Suppressor macrophage treated with lipopolysaccharide for 4 hours (primary cell): ENCODE results near the gene TRPV6.

ENCODE experiments used
- DNase-seq: peaks from one replicate; pipeline ENCODE4 v3.0.0-alpha.2; 2020

Gene TRPV6

DNA sequence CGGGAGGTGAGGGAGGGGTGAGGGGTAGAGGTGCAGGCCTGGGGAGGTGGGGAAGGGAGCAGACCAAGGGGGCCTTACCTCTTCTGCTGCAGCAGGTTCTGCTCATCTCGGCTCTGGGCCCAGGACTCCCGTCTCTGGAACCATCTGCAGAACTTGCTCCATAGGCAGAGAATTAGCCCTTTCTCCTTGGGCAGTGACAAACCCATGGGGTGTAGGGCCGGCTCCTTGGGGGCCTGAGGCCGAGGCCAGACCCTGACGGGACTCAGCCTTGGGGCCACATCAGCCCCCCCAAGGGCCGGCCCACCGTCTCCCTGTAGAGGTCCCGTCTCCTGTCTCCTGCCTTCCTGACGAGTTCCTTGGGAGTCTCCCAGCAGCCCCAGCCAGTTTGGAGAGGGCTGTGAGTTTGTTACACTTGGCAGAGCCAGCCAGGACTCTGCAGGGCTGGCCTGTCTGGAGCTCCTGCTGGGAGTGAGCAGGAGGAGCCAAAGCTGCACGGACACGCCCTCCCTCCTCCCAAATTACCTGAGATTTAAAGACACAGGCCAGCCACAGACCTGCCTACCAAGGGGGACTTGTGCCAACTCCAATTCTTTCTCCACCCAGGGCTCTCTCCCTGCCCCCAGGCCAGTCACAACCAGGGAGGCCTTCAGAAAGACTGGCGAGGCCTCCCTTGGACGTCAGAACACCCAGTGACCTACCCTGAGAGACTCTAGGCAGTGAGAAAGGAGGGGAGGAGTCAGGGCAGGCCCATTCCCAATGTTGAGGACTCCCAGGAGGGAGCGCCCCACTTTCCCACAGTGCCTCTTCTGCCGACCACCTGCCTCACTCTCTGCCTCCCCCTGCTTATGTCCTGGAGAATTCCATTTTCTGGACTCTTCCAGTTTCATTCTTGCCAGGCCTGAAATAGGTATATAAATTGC, at the start of gene TRPV6:
Gene TRPV6, minus strand, starts transcription at position 435 of the 920 bp plus-strand sequence.
- no peak for DNase-seq

DNA sequence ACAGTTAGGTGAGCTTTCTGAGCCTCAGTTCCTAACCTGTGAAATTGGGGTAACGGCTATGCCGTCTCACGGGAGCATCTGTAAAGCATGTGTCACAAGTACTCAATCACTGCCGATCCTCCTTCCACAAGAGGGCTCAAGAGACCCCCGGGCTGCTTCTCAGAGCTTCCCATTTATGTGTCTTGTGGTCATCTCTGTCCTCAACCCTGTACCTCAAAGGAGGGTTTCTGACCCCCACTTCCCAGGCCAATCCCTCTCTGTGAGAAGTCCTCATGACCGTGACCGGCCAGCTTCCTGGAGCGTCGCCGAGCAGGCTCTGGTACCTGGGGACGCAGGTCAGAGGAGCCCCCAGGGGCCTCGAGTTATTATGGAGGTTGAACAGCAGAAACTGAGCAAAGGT, 48.5 kb upstream of the TRPV6 start:
- no peak for DNase-seq

DNA sequence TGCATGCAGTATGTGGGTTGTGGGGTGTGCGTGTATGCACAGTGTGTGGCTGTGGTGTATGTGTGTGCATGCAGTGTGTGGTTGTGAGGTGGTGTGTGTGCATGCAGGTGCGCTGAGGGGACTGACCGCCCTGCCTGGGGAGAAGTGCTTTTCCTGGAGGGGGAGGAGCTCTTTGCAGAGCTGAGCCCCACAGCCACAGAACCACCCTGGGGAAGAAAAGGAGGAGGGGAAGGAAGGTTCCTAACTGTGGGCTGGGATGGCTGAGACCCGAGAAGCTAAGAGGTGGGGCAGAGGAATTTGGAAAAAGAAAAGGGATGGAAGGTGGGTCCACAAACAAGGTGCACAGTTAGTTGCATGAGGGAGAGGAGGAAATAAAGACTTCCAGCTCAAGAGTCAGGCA, 48.1 kb upstream of the TRPV6 start, which contains the start of gene TRPV5:
Gene TRPV5, minus strand, starts transcription at position 123 of the 400 bp plus-strand sequence. CDS start 287 bp downstream, outside the sequence.
- no peak for DNase-seq

DNA sequence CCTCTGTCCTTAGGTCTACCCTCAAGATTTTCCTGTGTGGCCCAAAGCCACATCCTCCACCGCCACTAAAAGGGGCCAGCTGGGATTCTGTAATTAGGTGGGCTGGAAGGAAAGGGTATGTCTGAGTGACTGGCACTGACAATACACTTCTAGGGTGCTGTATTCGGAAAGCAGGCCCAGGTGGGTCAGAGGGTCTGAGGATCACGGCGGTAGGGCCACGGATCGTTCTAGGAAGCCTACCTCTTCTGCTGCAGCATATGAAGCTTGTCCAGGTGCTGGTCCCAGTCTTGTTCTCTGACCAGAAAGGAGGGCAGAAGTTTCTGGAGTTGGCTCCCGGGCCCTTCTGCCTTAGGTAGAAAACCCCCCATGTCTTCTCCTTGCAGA, 47.5 kb upstream of the TRPV6 start:
- no peak for DNase-seq

DNA sequence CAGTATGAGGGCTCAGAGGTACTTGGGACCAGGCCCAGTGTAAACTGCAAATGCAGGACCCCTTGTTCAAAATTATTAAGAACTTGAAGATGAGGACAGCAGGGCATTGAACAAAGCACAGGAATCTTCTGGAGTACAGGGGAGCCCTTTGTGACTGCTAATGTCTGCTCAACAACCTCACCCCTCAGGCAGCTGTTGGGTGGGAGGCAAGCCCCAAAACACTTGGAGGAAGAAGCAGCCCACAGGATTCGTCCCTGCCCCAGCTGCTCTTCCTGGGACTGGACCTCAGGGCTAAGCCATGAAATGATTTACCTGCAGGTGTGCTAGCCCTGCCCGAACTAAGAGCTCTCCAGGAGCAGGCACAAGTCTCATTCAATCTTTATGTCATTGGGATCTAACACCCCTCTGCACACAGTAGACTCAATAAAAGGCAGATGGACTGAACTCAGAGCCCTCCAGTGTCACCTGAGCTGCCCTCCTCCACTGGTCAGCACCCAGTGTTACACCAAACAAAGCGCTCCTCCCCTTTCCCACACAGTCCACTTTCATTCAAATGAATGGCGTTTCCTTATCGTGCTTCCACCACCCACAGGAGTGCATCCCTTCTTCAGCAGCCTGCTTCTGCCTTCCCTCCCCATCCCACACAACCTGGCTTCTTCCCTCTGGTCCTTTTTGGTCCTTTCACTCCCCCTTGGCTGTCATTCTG, 47.0 kb upstream of the TRPV6 start:
- DNase-seq = no peak

DNA sequence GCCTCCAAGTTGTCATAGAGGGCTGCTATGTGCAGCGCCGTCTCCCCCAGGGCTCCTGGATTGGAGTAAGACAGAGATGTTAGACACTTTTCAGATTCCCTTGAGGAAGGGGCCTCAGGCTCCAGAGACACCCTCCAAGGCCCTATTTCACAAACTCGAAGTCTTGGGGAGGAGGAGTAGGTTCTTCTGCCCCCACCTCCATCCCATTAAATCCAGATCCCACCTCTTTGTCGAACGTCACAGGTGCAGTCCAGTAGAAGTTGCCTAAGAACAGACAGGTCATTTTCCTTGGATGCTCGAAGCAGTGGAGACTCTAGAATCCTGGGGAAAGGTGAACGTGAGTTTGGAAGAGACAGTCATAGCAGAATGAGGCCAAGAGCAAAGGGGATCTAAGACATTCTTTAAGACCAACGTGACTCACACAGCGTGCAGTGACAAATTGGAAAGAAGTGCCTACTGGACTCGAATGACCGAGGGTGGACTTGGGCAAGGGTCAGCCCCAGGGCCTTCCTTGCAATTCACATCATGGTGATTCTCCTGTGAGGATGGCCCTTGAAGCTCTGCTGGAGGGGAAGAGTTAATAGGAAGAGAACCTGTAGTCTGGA, 44.7 kb upstream of the TRPV6 start:
- no peak for DNase-seq

DNA sequence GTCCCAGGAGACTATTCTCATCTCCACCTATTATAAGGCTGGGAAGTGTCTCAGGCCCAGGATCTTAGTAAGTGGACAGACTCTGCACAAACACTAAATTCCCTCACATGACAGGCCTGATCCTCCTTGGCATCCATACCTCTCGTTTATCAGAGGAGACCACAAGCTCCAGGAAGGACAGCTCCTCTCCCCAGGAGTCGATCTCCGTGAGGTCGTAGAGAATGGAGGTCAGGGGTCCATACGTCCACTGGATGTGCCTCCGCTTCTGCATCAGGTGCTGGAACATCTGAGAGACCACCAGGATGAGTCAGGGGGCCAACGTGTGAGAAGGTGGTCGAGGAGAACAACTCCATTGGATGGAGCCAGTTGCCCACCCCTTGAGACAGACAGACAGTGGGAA, 42.4 kb upstream of the TRPV6 start:
- no peak for DNase-seq

DNA sequence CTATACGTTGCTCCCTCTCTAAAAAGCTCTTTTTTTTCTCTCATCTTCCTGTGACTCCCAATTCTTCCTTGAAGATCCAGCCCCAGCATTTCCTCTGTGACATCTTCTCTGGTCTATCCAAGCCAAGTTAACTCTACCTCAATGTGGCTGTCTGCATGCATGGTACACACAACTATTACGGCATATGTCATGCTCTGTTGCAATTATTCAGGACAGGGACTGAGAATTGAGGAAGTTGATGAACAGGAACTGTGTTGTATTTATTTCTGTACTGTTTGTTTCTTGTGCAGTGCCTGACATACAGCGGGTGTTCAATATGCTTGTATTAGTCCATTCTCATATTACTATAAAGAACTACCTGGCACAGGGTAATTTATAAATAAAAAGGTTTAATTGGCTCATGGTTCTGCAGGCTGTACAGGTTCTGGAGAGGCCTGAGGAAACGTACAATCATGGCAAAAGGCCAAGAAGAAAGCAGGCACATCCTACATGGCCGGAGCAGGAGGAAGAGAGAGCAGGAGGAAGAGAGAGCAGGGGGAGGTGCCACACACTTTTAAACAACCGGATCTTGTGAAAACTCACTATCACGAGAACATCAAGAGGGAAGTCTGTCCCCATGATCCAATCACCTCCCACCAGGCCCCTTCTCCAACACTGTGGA, 41.7 kb upstream of the TRPV6 start:
- DNase-seq = peak; percentile 80

DNA sequence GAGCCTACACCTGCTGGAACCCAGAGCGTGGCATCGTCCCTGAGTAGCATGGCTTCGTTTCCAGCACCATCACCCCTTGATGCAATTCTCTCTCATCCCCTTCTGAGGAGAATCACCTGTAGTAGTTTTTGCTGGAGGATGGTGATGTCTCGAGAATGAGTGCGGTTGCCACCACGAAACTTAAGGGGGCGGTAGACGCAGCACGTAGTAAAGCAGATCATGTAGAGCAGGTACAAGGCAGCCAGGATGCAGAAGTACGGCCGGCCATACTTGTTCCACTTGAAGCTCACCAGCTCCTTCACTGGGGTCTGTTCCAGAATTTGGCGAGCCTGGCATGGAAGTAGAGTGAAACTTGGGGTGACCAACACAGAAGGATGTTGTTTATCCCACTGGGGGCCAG, 39.9 kb upstream of the TRPV6 start:
- no peak for DNase-seq

DNA sequence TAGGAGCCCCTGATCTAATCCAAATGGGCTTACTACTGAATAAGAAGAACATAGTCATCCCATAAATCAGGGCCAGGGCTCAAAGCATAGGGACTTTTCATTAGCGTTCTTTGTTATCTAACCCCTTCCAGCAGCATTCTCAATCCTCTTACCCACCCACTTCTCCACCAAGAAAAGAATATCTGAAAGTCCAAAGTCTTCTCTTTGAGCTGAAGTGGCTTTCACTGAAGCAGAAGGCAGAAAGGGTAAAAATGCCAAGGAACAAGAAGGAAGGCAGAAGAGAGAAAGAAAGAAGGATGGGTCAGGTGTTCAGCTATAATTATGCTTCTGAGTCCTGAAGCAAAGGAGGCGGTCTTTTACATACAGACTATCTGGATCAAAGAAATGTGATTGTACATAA, 37.8 kb upstream of the TRPV6 start:
- DNase-seq = no peak

DNA sequence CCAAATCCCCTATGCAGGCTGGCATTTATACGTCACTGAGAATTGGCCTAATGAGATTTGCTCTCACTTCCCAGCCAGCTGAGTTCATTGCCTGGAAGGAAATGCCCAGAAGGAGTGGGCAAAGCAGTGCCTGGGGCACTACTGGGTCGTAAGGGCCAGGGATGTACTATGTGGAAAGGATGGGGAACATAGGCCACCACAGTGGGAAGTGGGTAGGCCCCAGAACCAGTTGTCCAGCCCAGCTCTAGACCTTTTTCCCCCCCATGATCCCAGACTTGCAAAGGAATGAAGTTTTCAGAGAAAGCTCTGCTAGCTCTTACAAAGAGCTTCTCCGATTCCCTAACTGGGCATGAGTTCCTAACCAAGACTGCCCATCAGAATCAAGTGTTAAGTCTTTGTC, 34.1 kb upstream of the TRPV6 start:
- no peak for DNase-seq

DNA sequence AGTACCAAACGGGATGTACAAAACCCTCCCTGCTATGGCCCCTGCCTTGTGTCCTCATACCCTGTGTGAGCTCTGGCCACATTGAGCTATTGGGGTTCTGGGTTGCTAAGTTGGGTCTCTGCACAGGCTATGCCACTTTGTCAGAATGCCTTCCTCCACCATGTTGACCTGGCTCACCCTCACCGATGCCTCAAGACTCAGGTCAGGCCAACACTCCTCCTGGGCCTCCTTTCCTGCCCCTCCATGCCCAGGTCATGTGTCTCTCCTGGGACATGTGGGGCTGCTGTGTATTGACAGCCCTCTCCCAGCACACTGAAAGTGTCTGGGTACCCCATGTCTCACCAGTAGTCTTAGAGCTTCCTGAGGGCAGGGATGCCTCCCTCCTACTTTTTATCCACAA, 33.4 kb upstream of the TRPV6 start:
- DNase-seq = no peak

DNA sequence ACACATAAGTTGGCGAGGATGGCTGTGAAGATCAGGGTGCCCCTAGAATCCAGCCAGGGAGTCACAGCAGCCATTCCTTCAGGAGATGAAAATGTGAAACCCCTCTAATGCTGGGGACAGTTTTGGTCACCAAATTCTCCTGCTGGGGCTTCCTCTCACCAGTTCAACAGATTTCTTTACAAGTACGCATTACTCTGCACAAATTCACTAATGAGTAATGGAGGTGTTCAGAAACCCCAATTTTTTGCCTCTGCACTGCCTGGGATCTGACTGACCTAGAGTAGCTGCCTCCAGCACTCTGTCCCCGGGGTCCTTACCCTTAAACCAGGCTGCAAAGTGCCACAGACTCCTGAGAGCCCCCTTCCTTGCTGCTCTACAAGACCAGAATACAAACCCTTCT, 31.9 kb upstream of the TRPV6 start:
- DNase-seq = no peak

DNA sequence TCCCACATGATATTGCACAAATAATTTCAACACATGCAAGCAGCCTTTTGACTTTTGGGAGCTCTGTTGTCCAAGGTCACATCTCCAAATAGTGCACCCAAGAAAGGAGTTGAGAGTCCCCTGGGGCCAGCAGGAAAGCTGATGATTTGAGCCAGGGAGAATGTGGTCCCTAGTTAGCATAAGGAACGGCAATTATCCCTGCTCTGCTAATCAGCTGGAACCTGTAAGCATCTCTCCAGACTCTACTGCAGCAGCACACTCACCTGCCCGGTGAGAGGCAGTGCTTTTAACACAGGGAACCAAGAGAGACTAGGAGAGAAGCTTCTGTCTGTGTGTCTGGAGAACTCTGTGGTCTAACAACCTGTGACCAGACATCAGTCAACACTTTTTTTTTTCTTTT, 31.0 kb upstream of the TRPV6 start:
- no peak for DNase-seq

DNA sequence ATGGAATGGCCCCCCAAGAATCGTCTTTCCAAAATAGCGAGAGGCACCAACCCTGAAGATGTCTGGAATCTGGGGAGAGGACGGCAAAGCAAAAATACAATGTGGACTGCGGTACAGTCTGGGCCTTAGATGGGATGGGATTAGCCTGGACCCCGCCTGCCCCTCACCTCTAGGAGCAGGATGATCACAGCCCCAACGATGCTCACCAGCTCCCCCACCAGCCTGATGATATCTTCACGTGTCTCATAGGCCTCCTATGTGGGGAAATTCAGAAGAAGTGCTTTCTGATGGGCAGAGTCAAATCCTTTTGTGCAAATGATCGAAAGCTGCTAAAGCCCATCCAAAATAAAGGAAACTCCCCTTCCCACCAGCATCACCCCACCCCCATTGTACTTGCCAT, 29.8 kb upstream of the TRPV6 start:
- no peak for DNase-seq

DNA sequence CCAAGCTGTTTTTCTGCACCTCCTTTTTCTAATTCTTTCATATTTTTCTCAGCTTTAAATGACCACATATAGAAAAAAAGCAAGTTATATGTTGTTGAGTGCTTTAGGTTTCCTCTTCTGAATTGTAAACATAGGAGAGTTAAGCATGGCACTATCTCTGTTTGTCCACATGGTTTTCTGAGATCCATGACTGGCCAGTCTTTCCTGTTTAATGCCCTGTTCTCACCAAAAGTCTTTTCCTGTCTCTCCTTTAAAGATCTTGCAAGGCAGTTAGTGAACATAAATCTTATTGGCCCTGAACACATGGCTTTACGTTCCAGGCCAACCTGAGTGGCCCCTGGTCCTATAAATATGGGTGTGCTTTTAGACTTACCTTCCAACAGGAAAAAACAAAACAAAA, 28.6 kb upstream of the TRPV6 start:
- no peak for DNase-seq

DNA sequence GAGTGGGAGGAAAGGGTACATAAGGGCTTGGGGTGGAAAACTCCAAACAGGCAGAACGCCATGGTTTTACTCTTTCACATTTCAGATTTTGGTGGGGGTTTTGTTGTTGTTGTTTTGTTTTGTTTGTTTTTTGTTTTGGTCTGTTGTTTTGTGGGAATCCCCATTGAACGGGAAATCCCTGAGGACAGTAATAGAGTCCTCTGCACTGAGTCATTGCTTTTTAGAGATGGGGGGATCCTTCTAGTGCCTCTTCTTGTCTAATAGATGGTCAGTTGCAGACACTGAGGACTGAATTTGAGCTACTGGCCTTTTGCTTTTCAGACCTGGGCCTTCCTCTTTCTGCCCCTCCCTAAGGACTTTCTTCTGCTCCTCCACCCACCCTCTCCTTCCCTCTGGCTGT, 28.0 kb upstream of the TRPV6 start:
- DNase-seq = peak; percentile 7

DNA sequence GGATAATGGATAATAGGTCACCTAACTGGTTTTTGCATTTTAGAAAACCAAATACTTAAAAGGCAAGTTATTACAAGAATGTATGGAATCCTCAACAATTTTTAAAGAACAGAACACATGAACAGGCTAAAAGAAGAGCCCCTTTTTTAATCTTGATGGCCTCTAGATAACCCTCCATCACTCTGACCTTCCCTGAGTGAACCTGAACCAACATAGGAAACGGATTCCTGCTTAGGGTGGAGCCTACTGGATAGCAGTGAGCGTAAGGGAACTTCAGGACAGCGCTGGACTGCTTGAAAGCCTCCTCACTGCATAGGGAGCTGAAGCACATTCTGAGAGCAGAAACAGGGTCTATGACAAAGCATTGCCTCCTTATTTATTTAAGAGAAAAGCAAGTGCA, 27.5 kb upstream of the TRPV6 start:
- DNase-seq = no peak

DNA sequence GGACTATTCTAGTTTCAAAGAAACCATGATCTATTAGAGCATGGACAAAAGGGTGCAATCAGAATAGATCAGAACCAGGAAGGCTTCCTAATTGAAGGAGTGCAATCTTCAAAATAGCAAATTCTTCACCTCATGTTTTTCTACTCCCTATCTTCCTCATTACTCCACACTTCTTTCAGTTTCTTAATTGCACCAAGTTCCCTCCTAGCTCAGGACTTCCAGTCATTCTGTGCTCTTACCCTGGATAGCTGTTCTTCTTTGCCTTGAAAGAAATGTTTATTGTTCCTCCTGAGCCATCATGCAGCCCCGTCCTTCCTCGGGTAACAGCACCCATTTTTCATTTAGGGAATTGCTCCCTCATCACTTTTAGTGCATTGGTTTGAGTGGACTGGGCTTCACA, 24.9 kb upstream of the TRPV6 start:
- DNase-seq = peak; percentile 69

DNA sequence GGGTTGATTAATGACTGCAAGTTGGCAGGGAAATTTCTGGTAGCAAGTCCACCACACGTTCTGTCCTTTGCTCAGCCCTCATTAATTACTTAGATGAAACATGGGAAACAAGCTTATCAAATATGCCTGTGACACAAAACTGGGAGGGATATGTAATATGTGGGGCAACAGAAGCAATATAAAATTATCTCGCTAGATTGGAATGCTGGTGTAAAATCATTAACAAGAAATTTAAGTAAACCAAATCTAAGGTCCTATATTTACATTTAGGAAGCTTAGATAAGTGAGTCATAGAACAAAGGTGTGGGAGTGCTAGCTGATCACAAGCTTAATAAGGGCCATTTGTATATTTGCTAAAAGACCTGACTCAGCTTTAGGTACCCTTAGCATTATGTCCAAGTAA, 24.5 kb upstream of the TRPV6 start:
- no peak for DNase-seq

DNA sequence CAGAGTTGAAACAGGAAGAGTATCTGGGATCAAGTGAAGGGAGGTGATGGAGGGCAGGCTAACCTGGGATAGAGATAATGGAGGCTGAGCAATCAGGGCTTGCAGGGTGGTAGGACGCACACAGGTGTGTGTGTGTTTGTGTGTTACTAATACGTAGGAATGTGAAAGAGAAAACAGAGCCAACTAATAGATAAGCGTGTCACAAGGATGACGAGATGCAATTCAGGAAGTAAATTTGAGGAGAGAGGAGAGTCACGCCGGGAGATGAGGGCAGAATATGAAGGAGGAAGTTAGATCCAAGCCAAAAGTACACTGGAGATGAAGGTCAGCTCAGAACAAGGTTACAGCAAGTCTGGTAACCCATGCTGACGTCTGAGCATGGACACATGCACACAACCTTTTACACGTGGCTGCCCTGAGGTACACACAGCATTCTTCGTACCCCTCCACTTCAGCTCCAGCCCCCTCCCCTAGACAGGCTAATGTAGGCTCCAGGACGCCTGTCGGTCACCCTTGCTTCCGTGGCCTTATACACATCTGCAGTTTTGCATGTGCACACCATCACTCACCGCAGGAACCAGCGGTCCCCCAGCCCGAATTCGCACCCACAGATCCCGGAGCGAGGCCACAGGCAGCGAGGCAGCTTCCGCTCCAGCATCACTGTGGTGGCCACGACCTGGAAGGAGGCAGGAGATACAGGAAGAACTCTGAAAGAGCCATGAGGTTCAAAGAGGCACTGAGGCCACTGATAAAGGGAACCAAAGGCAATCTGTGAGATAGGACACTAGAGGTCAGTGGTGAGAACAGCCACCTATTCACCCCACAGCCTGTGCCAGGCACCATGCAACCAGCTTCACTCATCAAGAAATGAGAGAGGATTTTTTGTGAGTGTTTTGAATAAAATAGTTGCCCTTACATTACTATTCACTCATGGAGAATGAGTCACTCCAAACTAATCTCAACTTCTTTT, 23.7 kb upstream of the TRPV6 start:
- DNase-seq = peak; percentile 75

DNA sequence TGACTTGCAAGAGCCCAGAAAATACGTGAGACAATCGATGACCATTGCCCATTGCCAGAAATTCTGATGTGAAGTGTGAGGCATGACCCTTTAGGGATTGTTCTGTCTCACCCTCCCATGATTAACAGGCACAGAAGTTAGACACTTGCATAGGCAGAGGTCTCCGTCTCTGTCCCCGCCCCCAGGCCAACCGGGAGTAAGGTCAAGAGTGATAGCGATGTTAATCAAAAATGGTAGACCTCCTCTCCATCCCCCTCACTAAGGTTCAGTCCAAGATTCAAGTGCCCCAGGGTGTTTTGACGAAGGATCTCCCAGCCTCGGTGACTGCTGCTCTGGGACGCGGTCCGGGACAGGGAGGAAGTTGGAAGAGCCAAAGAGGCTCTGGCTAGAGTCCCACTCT, 22.7 kb upstream of the TRPV6 start:
- DNase-seq = no peak
